GM19455 (cell line): ENCODE results near the gene AMER3.

ENCODE experiments used
- ATAC-seq: cut with Tn5 transposase; IDR thresholded peaks from one replicate; pipeline ENCODE4 v1.9.1; 2021; ENCODE audit not compliant: unreplicated experiment

AMER3 gene

GRCh38 chr2:130769343-130769907, 14.1 kb downstream of the AMER3 start:
- ATAC-seq = no peak

- no peak for ATAC-seq
Measured at GRCh38 chr2:130776550-130776949, 21.2 kb downstream of the AMER3 start.

GRCh38 chr2:130778781-130779180, 23.4 kb downstream of the AMER3 start:
- no peak for ATAC-seq

GRCh38 chr2:130785466-130786055, 30.2 kb downstream of the AMER3 start:
- ATAC-seq = no peak

GRCh38 chr2:130786076-130786475, 30.7 kb downstream of the AMER3 start:
- no peak for ATAC-seq

- no peak for ATAC-seq
Measured at GRCh38 chr2:130787841-130788240, 32.5 kb downstream of the AMER3 start.

GRCh38 chr2:130790312-130790711, 35.0 kb downstream of the AMER3 start:
- ATAC-seq = no peak

- no peak for ATAC-seq
Measured at GRCh38 chr2:130790804-130791616, 35.7 kb downstream of the AMER3 start.

- ATAC-seq = no peak
Measured at GRCh38 chr2:130791617-130791939, 36.2 kb downstream of the AMER3 start.

- no peak for ATAC-seq
Measured at GRCh38 chr2:130795431-130795830, 40.1 kb downstream of the AMER3 start.

- ATAC-seq = no peak
Measured at GRCh38 chr2:130796290-130796689, 41.0 kb downstream of the AMER3 start.

GRCh38 chr2:130797493-130798435, 42.4 kb downstream of the AMER3 start:
- peak; percentile 93 for ATAC-seq

- ATAC-seq = no peak
Measured at GRCh38 chr2:130798472-130799218, 43.3 kb downstream of the AMER3 start.

GRCh38 chr2:130799295-130799694, 44.0 kb downstream of the AMER3 start:
- ATAC-seq = no peak

- no peak for ATAC-seq
Measured at GRCh38 chr2:130805613-130806012, 50.3 kb downstream of the AMER3 start.

- ATAC-seq = no peak
Measured at GRCh38 chr2:130806370-130806769, 51.0 kb downstream of the AMER3 start.

GRCh38 chr2:130807659-130808385, 52.5 kb downstream of the AMER3 start:
- ATAC-seq = no peak

GRCh38 chr2:130808482-130809268, 53.3 kb downstream of the AMER3 start:
- ATAC-seq = no peak

- ATAC-seq = no peak
Measured at GRCh38 chr2:130810490-130810889, 55.1 kb downstream of the AMER3 start.
